Neutrophil (primary cell): Measurements from ENCODE around the gene XPR1.

Experiments
- H3K27ac ChIP-seq: fragments of 200-600 bp; sonication (generic); 2 replicates; pipeline ENCODE4 v1.5.1; 2016; ENCODE audit warnings: mild to moderate bottlenecking, moderate library complexity
- H3K27me3 ChIP-seq: fragments of 200-600 bp; sonication (generic); 2 replicates; pipeline ENCODE4 v1.6.0; 2016; ENCODE audit warnings: mild to moderate bottlenecking
- H3K36me3 ChIP-seq: fragments of 200-600 bp; sonication (generic); 2 replicates; pipeline ENCODE4 v1.5.1; 2017
- H3K4me1 ChIP-seq, 2 experiments: fragments of 200-600 bp in 1 of 2; sonication (generic) in 1 of 2; 1 replicate in 1 of 2; 2 replicates in 1 of 2; pipeline versions ENCODE4 v1.5.1 to v1.6.1; 2013 to 2016; ENCODE audit warnings: low read depth in 1 of 2, low read length in 1 of 2, mild to moderate bottlenecking in 1 of 2, moderate library complexity in 1 of 2; ENCODE audit not compliant: control insufficient read depth in 1 of 2, insufficient read depth in 1 of 2
- H3K4me3 ChIP-seq, 2 experiments: fragments of 200-600 bp in 1 of 2; sonication (generic) in 1 of 2; 1 replicate in 1 of 2; 2 replicates in 1 of 2; pipeline ENCODE4 v1.5.1; 2013 to 2016; ENCODE audit warnings: low read depth in 1 of 2, low read length in 1 of 2, mild to moderate bottlenecking in 1 of 2, moderate library complexity in 1 of 2
- H3K9me3 ChIP-seq: fragments of 200-600 bp; sonication (generic); 2 replicates; pipeline ENCODE4 v1.5.1; 2016
- CTCF ChIP-seq: fragments of 200-600 bp; sonication (generic); IDR thresholded peaks from 2 replicates; pipeline ENCODE4 v1.5.1; 2016; ENCODE audit warnings: antibody characterized with exemption

The XPR1 gene

GRCh38 chr1:180892272-180892671 is 260.4 kb downstream of the XPR1 start:
- no peaks in the 10 kb centered on the region for H3K9me3 ChIP-seq
- no peaks in the 10 kb centered on the region for H3K4me1 ChIP-seq
- no peak overlapping the region for H3K27ac ChIP-seq
- H3K27me3 ChIP-seq = no peaks in the 10 kb centered on the region
- H3K4me3 ChIP-seq = no peak overlapping the region
- no peak for TF ChIP-seq CTCF
- H3K36me3 ChIP-seq = no peaks in the 10 kb centered on the region

GRCh38 chr1:180892675-180893074 is 260.9 kb downstream of the XPR1 start:
- no peaks in the 10 kb centered on the region for H3K36me3 ChIP-seq
- no peak overlapping the region for H3K4me3 ChIP-seq
- no peak overlapping the region for H3K27ac ChIP-seq
- H3K4me1 ChIP-seq = no peaks in the 10 kb centered on the region
- no peaks in the 10 kb centered on the region for H3K9me3 ChIP-seq
- TF ChIP-seq CTCF = no peak
- no peaks in the 10 kb centered on the region for H3K27me3 ChIP-seq

- H3K4me3 ChIP-seq = no peak overlapping the region
- H3K36me3 ChIP-seq = no peaks in the 10 kb centered on the region
- no peaks in the 10 kb centered on the region for H3K9me3 ChIP-seq
- H3K27ac ChIP-seq = no peak overlapping the region
- no peaks in the 10 kb centered on the region for H3K4me1 ChIP-seq
- no peak for TF ChIP-seq CTCF
- no peaks in the 10 kb centered on the region for H3K27me3 ChIP-seq
These were observed 261.8 kb downstream of the XPR1 start for GRCh38 chr1:180893614-180894013.

GRCh38 chr1:180896161-180896560 is 264.3 kb downstream of the XPR1 start:
- Histone ChIP-seq H3K27ac (no peak overlapping the region), H3K9me3 (no peaks in the 10 kb centered on the region), H3K36me3 (no peaks in the 10 kb centered on the region), H3K27me3 (no peaks in the 10 kb centered on the region), H3K4me3 (no peak overlapping the region), H3K4me1 (no peaks in the 10 kb centered on the region)
- TF ChIP-seq CTCF = no peak

GRCh38 chr1:180898441-180899219 is 266.8 kb downstream of the XPR1 start:
- Histone ChIP-seq H3K4me1 (no peaks in the 10 kb centered on the region), H3K4me3 (no peak overlapping the region), H3K27me3 (no peaks in the 10 kb centered on the region), H3K27ac (no peak overlapping the region), H3K36me3 (no peaks in the 10 kb centered on the region), H3K9me3 (no peaks in the 10 kb centered on the region)
- TF ChIP-seq CTCF = no peak
